CD8-positive, alpha-beta memory T cell (primary cell): Measurements from ENCODE around the gene CSNK1G1. TPM values are rescaled to one million over a fixed set of nuclear protein-coding genes. Genes with fewer than 3 reads are reported as not detected.

Experiments used
- CTCF ChIA-PET: fragments of 350-600 bp; sonication (Branson Sonifier 250); formaldehyde crosslinking; loops from one replicate; lab custom pipeline; 2021; ENCODE audit warnings: antibody characterized with exemption; lab: Charles Lee
- POLR2A ChIA-PET: fragments of 350-600 bp; sonication (Branson Sonifier 250); formaldehyde crosslinking; loops from one replicate; lab custom pipeline; 2021; ENCODE audit warnings: antibody characterized with exemption; lab: Charles Lee
- DNase-seq, 5 donors: peaks; one replicate each; pipeline versions ENCODE4 v3.0.0 to v3.0.0-alpha.2; 2020 to 2022; ENCODE audit warnings: mixed read lengths in 1 of 5
- H3K27ac ChIP-seq: one replicate; pipeline ENCODE4 v1.7.0; 2013; ENCODE audit warnings: low read depth, mild to moderate bottlenecking, low read length, moderate library complexity
- H3K27me3 ChIP-seq: 2 replicates; pipeline ENCODE4 v1.7.0; 2013; ENCODE audit warnings: low read length, mild to moderate bottlenecking; ENCODE audit not compliant: insufficient read depth, poor library complexity, severe bottlenecking
- H3K36me3 ChIP-seq: 2 replicates; pipeline ENCODE4 v1.7.0; 2013; ENCODE audit warnings: mild to moderate bottlenecking, low read length, moderate library complexity; ENCODE audit not compliant: insufficient read depth
- H3K4me1 ChIP-seq: 2 replicates; pipeline ENCODE4 v1.7.0; 2013; ENCODE audit warnings: mild to moderate bottlenecking, low read length, moderate library complexity; ENCODE audit not compliant: insufficient read depth
- H3K4me3 ChIP-seq: 2 replicates; pipeline ENCODE4 v1.7.0; 2013; ENCODE audit warnings: mild to moderate bottlenecking, low read length
- H3K9me3 ChIP-seq: 2 replicates; pipeline ENCODE4 v1.7.0; 2013; ENCODE audit warnings: mild to moderate bottlenecking, low read length
- H3K27ac Mint-ChIP-seq, 8 donors: one replicate each; pipeline ENCODE4 v1.8.0; 2020 to 2021; ENCODE audit warnings: mixed read lengths in 8 of 8, mild to moderate bottlenecking in 6 of 8, inconsistent platforms in 3 of 8, moderate library complexity in 3 of 8
- H3K27me3 Mint-ChIP-seq, 2 donors: one replicate each; pipeline ENCODE4 v1.8.0; 2020 to 2021; ENCODE audit warnings: mixed read lengths in 2 of 2, mild to moderate bottlenecking in 1 of 2, moderate library complexity in 1 of 2
- H3K36me3 Mint-ChIP-seq, 3 donors: one replicate each; pipeline ENCODE4 v1.8.0; 2020 to 2021; ENCODE audit warnings: mixed read lengths in 3 of 3, inconsistent platforms in 1 of 3, mild to moderate bottlenecking in 1 of 3
- H3K4me1 Mint-ChIP-seq, 3 donors: one replicate each; pipeline ENCODE4 v1.8.0; 2020 to 2021; ENCODE audit warnings: mixed read lengths in 3 of 3, inconsistent platforms in 1 of 3, mild to moderate bottlenecking in 1 of 3
- H3K4me3 Mint-ChIP-seq, 7 donors: one replicate each; pipeline ENCODE4 v1.8.0; 2020 to 2021; ENCODE audit warnings: mixed read lengths in 7 of 7, mild to moderate bottlenecking in 6 of 7, moderate library complexity in 4 of 7, inconsistent platforms in 2 of 7
- H3K9me3 Mint-ChIP-seq, 5 donors: one replicate each; pipeline ENCODE4 v1.8.0; 2020 to 2022; ENCODE audit warnings: mixed read lengths in 5 of 5, mild to moderate bottlenecking in 3 of 5, moderate library complexity in 2 of 5, inconsistent platforms in 1 of 5
- polyA plus RNA-seq: library from polyadenylated mRNA; unstranded; fragments of 300-500 nt; fragmentation: Illumina TruSeq; gene quantifications from one replicate; pipeline ENCODE4 v1.2.3, GENCODE V29; 2021
- total RNA-seq, 2 experiments: library from RNA; stranded (reverse); gene quantifications; one replicate each; pipeline ENCODE4 v1.2.3, GENCODE V29; 2021

CSNK1G1 gene
- total and polyA plus RNA-seq, 3 experiments from 2014 or later: 15.5 to 27.0 (median 25.6) TPM

- H3K4me3 Mint-ChIP-seq: no peak overlapping the region
- no peak for DNase-seq
- no peak overlapping the region for H3K27ac ChIP-seq
- H3K36me3 ChIP-seq: peaks cover 4% of the 10 kb centered on the region
- no peak overlapping the region for H3K27ac Mint-ChIP-seq
- no peaks in the 10 kb centered on the region for H3K27me3 ChIP-seq
- no peaks in the 10 kb centered on the region for H3K9me3 ChIP-seq
- no peaks in the 10 kb centered on the region for H3K9me3 Mint-ChIP-seq
- peaks cover 4 to 10% (median 7%) of the 10 kb centered on the region in 3 donors for H3K4me1 Mint-ChIP-seq
- H3K4me1 ChIP-seq: no peaks in the 10 kb centered on the region
- H3K36me3 Mint-ChIP-seq: peaks cover 0 to 56% (median 5%) of the 10 kb centered on the region in 3 donors
- ChIA-PET CTCF (interaction anchor here (2.8 to 3.0 kb wide), 2 partner anchors 9 to 10 kb away, joined by 11 to 14 read pairs; no protein-coding TSS in a partner anchor), POLR2A (interaction anchor here (0.9 kb wide), 1 partner anchor 9 kb away, joined by 3 read pairs; no protein-coding TSS in a partner anchor)
- no peak overlapping the region for H3K4me3 ChIP-seq
- H3K27me3 Mint-ChIP-seq: peaks cover 0 to 1% of the 10 kb centered on the region in 2 donors
Observed at GRCh38 chr15:64144565-64145281, 211.2 kb downstream of the CSNK1G1 start.

- Histone ChIP-seq H3K4me3 (no peak overlapping the region), H3K36me3 (peaks cover 4% of the 10 kb centered on the region), H3K27me3 (no peaks in the 10 kb centered on the region), H3K9me3 (no peaks in the 10 kb centered on the region), H3K4me1 (no peaks in the 10 kb centered on the region), H3K27ac (no peak overlapping the region)
- Mint-ChIP-seq H3K27ac (peak overlapping the region in 2 of 8 donors; percentile 46 to 64), H3K36me3 (peaks cover 0 to 56% (median 5%) of the 10 kb centered on the region in 3 donors), H3K27me3 (peaks cover 0 to 1% of the 10 kb centered on the region in 2 donors), H3K4me3 (no peak overlapping the region), H3K9me3 (no peaks in the 10 kb centered on the region), H3K4me1 (peaks cover 0 to 5% (median 3%) of the 10 kb centered on the region in 3 donors)
- CTCF ChIA-PET: interaction anchor here (2.8 to 3.0 kb wide), 2 partner anchors 9 to 10 kb away, joined by 11 to 14 read pairs; no protein-coding TSS in a partner anchor
- POLR2A ChIA-PET: interaction anchor here (0.9 kb wide), 1 partner anchor 9 kb away, joined by 3 read pairs; no protein-coding TSS in a partner anchor
- no peak for DNase-seq
Observed at GRCh38 chr15:64144192-64144564, 211.8 kb downstream of the CSNK1G1 start.

GRCh38 chr15:64143276-64143675 lies 212.7 kb downstream of the CSNK1G1 start:
- DNase-seq: no peak
- Mint-ChIP-seq H3K27ac (no peak overlapping the region), H3K36me3 (peaks cover 0 to 64% (median 5%) of the 10 kb centered on the region in 3 donors), H3K4me3 (no peak overlapping the region), H3K4me1 (no peaks in the 10 kb centered on the region), H3K27me3 (peaks cover 0 to 1% of the 10 kb centered on the region in 2 donors), H3K9me3 (no peaks in the 10 kb centered on the region)
- ChIA-PET POLR2A (no interaction called here), CTCF (interaction anchor here (0.9 to 3.0 kb wide), 3 partner anchors 9 to 11 kb away, joined by 3 to 14 read pairs (median 11); no protein-coding TSS in a partner anchor)
- no peaks in the 10 kb centered on the region for H3K4me1 ChIP-seq
- peaks cover 7% of the 10 kb centered on the region for H3K36me3 ChIP-seq
- H3K9me3 ChIP-seq: no peaks in the 10 kb centered on the region
- no peaks in the 10 kb centered on the region for H3K27me3 ChIP-seq
- H3K27ac ChIP-seq: no peak overlapping the region
- no peak overlapping the region for H3K4me3 ChIP-seq

GRCh38 chr15:64141798-64142512 lies 214.0 kb downstream of the CSNK1G1 start:
- Mint-ChIP-seq H3K27me3 (peaks cover 0 to 2% of the 10 kb centered on the region in 2 donors), H3K36me3 (peaks cover 0 to 76% (median 12%) of the 10 kb centered on the region in 3 donors), H3K4me1 (no peaks in the 10 kb centered on the region), H3K9me3 (no peaks in the 10 kb centered on the region), H3K27ac (peak overlapping the region in 6 of 8 donors; percentile 2 to 63 (median 38)), H3K4me3 (peak overlapping the region in 1 of 7 donors; percentile 12)
- Histone ChIP-seq H3K27ac (no peak overlapping the region), H3K27me3 (no peaks in the 10 kb centered on the region), H3K4me3 (no peak overlapping the region), H3K9me3 (no peaks in the 10 kb centered on the region), H3K36me3 (peaks cover 15% of the 10 kb centered on the region), H3K4me1 (no peaks in the 10 kb centered on the region)
- ChIA-PET POLR2A (no interaction called here), CTCF (no interaction called here)
- no peak for DNase-seq

- Mint-ChIP-seq H3K36me3 (peaks cover 5 to 85% (median 18%) of the 10 kb centered on the region in 3 donors), H3K9me3 (no peaks in the 10 kb centered on the region), H3K4me1 (no peaks in the 10 kb centered on the region), H3K4me3 (no peak overlapping the region), H3K27ac (peak overlapping the region in 2 of 8 donors; percentile 10 to 17), H3K27me3 (peaks cover 0 to 2% of the 10 kb centered on the region in 2 donors)
- CTCF ChIA-PET: interaction anchor here (0.7 to 1.6 kb wide), 4 partner anchors 12 to 127 kb away, joined by 3 to 4 read pairs (median 3); no protein-coding TSS in a partner anchor
- Histone ChIP-seq H3K27ac (no peak overlapping the region), H3K9me3 (no peaks in the 10 kb centered on the region), H3K36me3 (peaks cover 36% of the 10 kb centered on the region), H3K4me1 (no peaks in the 10 kb centered on the region), H3K27me3 (no peaks in the 10 kb centered on the region), H3K4me3 (no peak overlapping the region)
- no peak for DNase-seq
- POLR2A ChIA-PET: no interaction called here
Observed at GRCh38 chr15:64138331-64138941, 217.5 kb downstream of the CSNK1G1 start.

GRCh38 chr15:64137226-64137833 lies 218.6 kb downstream of the CSNK1G1 start:
- Mint-ChIP-seq H3K4me1 (no peaks in the 10 kb centered on the region), H3K4me3 (no peak overlapping the region), H3K36me3 (peaks cover 5 to 84% (median 22%) of the 10 kb centered on the region in 3 donors), H3K27ac (peak overlapping the region in 2 of 8 donors; percentile 19 to 39), H3K27me3 (peaks cover 0 to 2% of the 10 kb centered on the region in 2 donors), H3K9me3 (no peaks in the 10 kb centered on the region)
- CTCF ChIA-PET: interaction anchor here (0.7 to 1.6 kb wide), 4 partner anchors 13 to 126 kb away, joined by 3 to 4 read pairs (median 3); no protein-coding TSS in a partner anchor
- no peaks in the 10 kb centered on the region for H3K4me1 ChIP-seq
- H3K36me3 ChIP-seq: peaks cover 41% of the 10 kb centered on the region
- no peaks in the 10 kb centered on the region for H3K27me3 ChIP-seq
- no peak overlapping the region for H3K27ac ChIP-seq
- H3K4me3 ChIP-seq: no peak overlapping the region
- POLR2A ChIA-PET: no interaction called here
- DNase-seq: no peak
- no peaks in the 10 kb centered on the region for H3K9me3 ChIP-seq

GRCh38 chr15:64136347-64136746 lies 219.6 kb downstream of the CSNK1G1 start:
- Mint-ChIP-seq H3K9me3 (no peaks in the 10 kb centered on the region), H3K27me3 (peaks cover 0 to 1% of the 10 kb centered on the region in 2 donors), H3K27ac (no peak overlapping the region), H3K4me3 (no peak overlapping the region), H3K36me3 (peaks cover 5 to 84% (median 26%) of the 10 kb centered on the region in 3 donors), H3K4me1 (no peaks in the 10 kb centered on the region)
- no peak for DNase-seq
- POLR2A ChIA-PET: no interaction called here
- Histone ChIP-seq H3K27ac (no peak overlapping the region), H3K4me1 (no peaks in the 10 kb centered on the region), H3K4me3 (no peak overlapping the region), H3K27me3 (no peaks in the 10 kb centered on the region), H3K9me3 (no peaks in the 10 kb centered on the region), H3K36me3 (peaks cover 51% of the 10 kb centered on the region)
- CTCF ChIA-PET: no interaction called here
